H1 (cell line): ENCODE measurements around the gene IQGAP3. TPM values are rescaled to one million over a fixed set of nuclear protein-coding genes. Genes with fewer than 3 reads are reported as not detected.

Experiments
- CTCF ChIA-PET: fragments of 300-600 bp; sonication (Branson Sonifier 250); formaldehyde crosslinking; loops from one replicate; lab custom pipeline; 2021; ENCODE audit not compliant: partially characterized antibody; lab: Charles Lee
- POLR2A ChIA-PET: fragments of 300-600 bp; sonication (Branson Sonifier 250); formaldehyde crosslinking; loops from one replicate; lab custom pipeline; 2021; ENCODE audit warnings: inconsistent platforms; ENCODE audit not compliant: partially characterized antibody; lab: Charles Lee
- DNase-seq, 2 experiments: peaks; one replicate each; pipeline versions ENCODE4 v3.0.0 to v3.0.0-alpha.2; 2010 to 2022; ENCODE audit warnings: low spot score in 2 of 2, low read depth in 1 of 2, mixed read lengths in 1 of 2
- FAIRE-seq: peaks from 2 replicates; lab custom pipeline; 2011; peaks lifted over from hg19 to GRCh38; lab: Jason Lieb, UNC
- H2AFZ ChIP-seq: 2 replicates; pipeline ENCODE4 v1.8.1; 2012; ENCODE audit warnings: low read length, inconsistent platforms
- H2AK5ac ChIP-seq: 2 replicates; pipeline ENCODE4 v1.6.1; 2013; ENCODE audit warnings: low read depth, low read length
- H2BK120ac ChIP-seq: replicated peaks from 2 replicates; pipeline ENCODE3; 2013; ENCODE audit warnings: low read depth, low read length, inconsistent platforms
- H2BK12ac ChIP-seq: 2 replicates; pipeline ENCODE4 v1.6.1; 2013; ENCODE audit warnings: low read depth, low read length
- H2BK15ac ChIP-seq: 2 replicates; pipeline ENCODE4 v1.6.1; 2013; ENCODE audit warnings: low read length
- H2BK20ac ChIP-seq: 2 replicates; pipeline ENCODE4 v1.6.1; 2013; ENCODE audit warnings: low read length
- H2BK5ac ChIP-seq: 2 replicates; pipeline ENCODE4 v1.6.1; 2013; ENCODE audit warnings: low read depth, low read length
- H3K14ac ChIP-seq: 2 replicates; pipeline ENCODE4 v1.6.1; 2013; ENCODE audit warnings: inconsistent platforms; ENCODE audit not compliant: insufficient read length
- H3K18ac ChIP-seq: 2 replicates; pipeline ENCODE4 v1.6.1; 2013; ENCODE audit warnings: low read length; ENCODE audit errors: extremely low read depth
- H3K23ac ChIP-seq: 2 replicates; pipeline ENCODE4 v1.6.1; 2013; ENCODE audit warnings: inconsistent platforms; ENCODE audit not compliant: insufficient read length
- H3K23me2 ChIP-seq: 2 replicates; pipeline ENCODE4 v1.6.1; 2013; ENCODE audit warnings: low read depth, low read length
- H3K27ac ChIP-seq: 2 replicates; pipeline ENCODE4 v1.6.1; 2011; ENCODE audit warnings: low read depth, low read length, inconsistent platforms
- H3K27me3 ChIP-seq, 4 experiments: replicated peaks in 1 of 4; 1 replicate in 1 of 4; 2 replicates in 3 of 4; pipeline versions ENCODE4 v1.6.1 to v1.8.1; 2011 to 2013; ENCODE audit warnings: low read length in 3 of 4, mild to moderate bottlenecking in 3 of 4, inconsistent platforms in 2 of 4, mixed read lengths in 2 of 4, moderate library complexity in 1 of 4; ENCODE audit not compliant: control insufficient read depth in 3 of 4, insufficient read depth in 3 of 4; ENCODE audit errors: extremely low read depth in 1 of 4
- H3K36me3 ChIP-seq, 4 experiments: 2 replicates each; pipeline versions ENCODE4 v1.6.1 to v1.8.1; 2011 to 2013; ENCODE audit warnings: mild to moderate bottlenecking in 4 of 4, low read length in 3 of 4, moderate library complexity in 2 of 4, control low read depth in 1 of 4, inconsistent platforms in 1 of 4; ENCODE audit not compliant: insufficient read depth in 4 of 4, control insufficient read depth in 2 of 4
- H3K4ac ChIP-seq: replicated peaks from 2 replicates; pipeline ENCODE3; 2013; ENCODE audit warnings: low read length, low read depth, mixed read lengths, inconsistent platforms; ENCODE audit not compliant: insufficient read length
- H3K4me1 ChIP-seq, 4 experiments: replicated peaks in 1 of 4; 1 replicate in 1 of 4; 2 replicates in 3 of 4; pipeline versions ENCODE4 v1.6.1 to v1.8.1; 2011 to 2013; ENCODE audit warnings: low read length in 3 of 4, inconsistent platforms in 2 of 4, mixed read lengths in 1 of 4; ENCODE audit not compliant: insufficient read depth in 4 of 4, control insufficient read depth in 3 of 4
- H3K4me2 ChIP-seq, 2 experiments: 2 replicates each; pipeline versions ENCODE4 v1.6.1 to v1.8.1; 2011 to 2013; ENCODE audit warnings: low read depth in 2 of 2, low read length in 2 of 2, control low read depth in 1 of 2, inconsistent platforms in 1 of 2, mild to moderate bottlenecking in 1 of 2; ENCODE audit not compliant: insufficient read depth in 1 of 2
- H3K4me3 ChIP-seq, 4 experiments: fragments of 200-600, 300-600 bp in 1 of 4; sonication (generic), shearing (Covaris generic), sonication (Bioruptor Twin) in 1 of 4; 2 replicates each; pipeline versions ENCODE4 v1.5.1 to v1.8.1; 2011 to 2016; ENCODE audit warnings: low read length in 4 of 4, low read depth in 3 of 4, control low read depth in 2 of 4, inconsistent platforms in 2 of 4, mild to moderate bottlenecking in 2 of 4, mixed read lengths in 1 of 4, moderate library complexity in 1 of 4; ENCODE audit not compliant: insufficient read depth in 2 of 4; ENCODE audit errors: extremely low read depth in 1 of 4
- H3K56ac ChIP-seq: replicated peaks from 2 replicates; pipeline ENCODE3; 2013; ENCODE audit warnings: low read depth, mild to moderate bottlenecking, mixed read lengths, low read length, inconsistent platforms; ENCODE audit not compliant: insufficient read length
- H3K79me1 ChIP-seq: 2 replicates; pipeline ENCODE4 v1.6.1; 2013; ENCODE audit warnings: low read depth, low read length, control low read depth
- H3K79me2 ChIP-seq, 2 experiments: 2 replicates each; pipeline versions ENCODE4 v1.6.1 to v1.8.1; 2012 to 2013; ENCODE audit warnings: low read length in 2 of 2, mild to moderate bottlenecking in 2 of 2, inconsistent platforms in 1 of 2; ENCODE audit not compliant: insufficient read depth in 2 of 2, control insufficient read depth in 1 of 2
- H3K9ac ChIP-seq, 4 experiments: replicated peaks in 1 of 4; 1 replicate in 1 of 4; 2 replicates in 3 of 4; pipeline versions ENCODE4 v1.6.1 to v1.8.1; 2011 to 2013; ENCODE audit warnings: low read depth in 3 of 4, low read length in 3 of 4, control low read depth in 2 of 4, mild to moderate bottlenecking in 2 of 4, moderate library complexity in 2 of 4, inconsistent platforms in 1 of 4; ENCODE audit errors: extremely low read depth in 1 of 4
- H3K9me3 ChIP-seq, 2 experiments: 2 replicates each; pipeline versions ENCODE4 v1.6.1 to v1.8.1; 2012 to 2013; ENCODE audit warnings: mild to moderate bottlenecking in 2 of 2, moderate library complexity in 2 of 2, control low read depth in 1 of 2, inconsistent platforms in 1 of 2, low read depth in 1 of 2, low read length in 1 of 2, mixed read lengths in 1 of 2; ENCODE audit not compliant: insufficient read depth in 2 of 2
- H4K20me1 ChIP-seq, 2 experiments: replicated peaks in 1 of 2; 2 replicates each; pipeline versions ENCODE3 to v1.8.1; 2011 to 2013; ENCODE audit warnings: inconsistent platforms in 2 of 2, low read length in 2 of 2, mild to moderate bottlenecking in 1 of 2; ENCODE audit not compliant: insufficient read depth in 2 of 2, control insufficient read depth in 1 of 2
- H4K5ac ChIP-seq: 2 replicates; pipeline ENCODE4 v1.6.1; 2013; ENCODE audit warnings: low read length, low read depth, mixed read lengths, inconsistent platforms; ENCODE audit not compliant: insufficient read length
- H4K8ac ChIP-seq: 2 replicates; pipeline ENCODE4 v1.8.0; 2013; ENCODE audit warnings: mild to moderate bottlenecking, moderate library complexity, low read length, inconsistent platforms; ENCODE audit not compliant: insufficient read depth; ENCODE audit errors: extremely low read depth
- H4K91ac ChIP-seq: replicated peaks from 2 replicates; pipeline ENCODE3; 2013; ENCODE audit warnings: low read length, mixed read lengths, inconsistent platforms; ENCODE audit not compliant: insufficient read length
- CTBP2 ChIP-seq: IDR thresholded peaks from 2 replicates; pipeline ENCODE4 v1.7.0; 2011; ENCODE audit warnings: borderline replicate concordance, mild to moderate bottlenecking, moderate library complexity, mixed read lengths, low read length; ENCODE audit not compliant: insufficient read depth, insufficient read length
- JUN ChIP-seq: IDR thresholded peaks from 2 replicates; pipeline ENCODE4 v1.6.1; 2011; ENCODE audit warnings: low read depth, mild to moderate bottlenecking, improper control_type of control experiment, low read length
- PHF8 ChIP-seq: fragments of 200-600 bp; sonication (generic); conservative IDR thresholded peaks from 2 replicates; pipeline ENCODE4 v1.7.1; 2012; ENCODE audit warnings: low read depth, mild to moderate bottlenecking, inconsistent platforms, low read length, moderate library complexity
- POLR2A ChIP-seq, 2 experiments: IDR thresholded peaks; 1 replicate in 1 of 2; 2 replicates in 1 of 2; pipeline ENCODE4 v1.6.1; 2011; ENCODE audit warnings: low read depth in 2 of 2, low read length in 2 of 2, mild to moderate bottlenecking in 2 of 2; ENCODE audit errors: control extremely low read depth in 1 of 2
- SAP30 ChIP-seq: fragments of 300-600 bp; sonication (generic); IDR thresholded peaks from 2 replicates; pipeline ENCODE4 v1.7.1; 2012; ENCODE audit warnings: low read length, moderate library complexity, mild to moderate bottlenecking, inconsistent platforms; ENCODE audit not compliant: insufficient read depth, insufficient replicate concordance
- SIN3A ChIP-seq, 2 experiments: IDR thresholded peaks in 1 of 2; conservative IDR thresholded peaks in 1 of 2; 2 replicates each; pipeline ENCODE4 v1.6.1; 2011 to 2012; ENCODE audit warnings: low read length in 2 of 2, improper control_type of control experiment in 1 of 2, low read depth in 1 of 2, mild to moderate bottlenecking in 1 of 2
- SIRT6 ChIP-seq: IDR thresholded peaks from one replicate; pipeline ENCODE4 v1.7.1; 2012; ENCODE audit warnings: low read length, inconsistent platforms
- TEAD4 ChIP-seq: IDR thresholded peaks from 2 replicates; pipeline ENCODE4 v1.6.1; 2012; ENCODE audit warnings: low read depth, low read length, inconsistent platforms, mixed read lengths
- WGBS, 2 experiments: shearing (Covaris generic) in 1 of 2; methylation state at CpG; one replicate each; pipeline versions ENCODE4 v1.1.6 to v1.1.7; 2013 to 2015; ENCODE audit warnings: low lambda C conversion rate in 2 of 2, mixed read lengths in 2 of 2, inconsistent platforms in 1 of 2, low coverage in 1 of 2, missing lambda C conversion rate in 1 of 2; ENCODE audit not compliant: insufficient replicate concordance in 2 of 2, insufficient coverage in 1 of 2, insufficient read length in 1 of 2; ENCODE audit errors: extremely low coverage in 1 of 2, missing lambda C conversion rate in 1 of 2; 5-methylcytosine and 5-hydroxymethylcytosine counted together
- polyA plus RNA-seq, 7 experiments: library from polyadenylated mRNA; depleted of rRNA in 3 of 7; stranded (reverse) in 5 of 7; unstranded in 2 of 7; fragments of >200 nt in 5 of 7; fragments of 200-250 nt in 2 of 7; gene quantifications; 1 replicate in 5 of 7; 2 replicates in 1 of 7; 4 replicates in 1 of 7; pipeline versions ENCODE4 v1.2.1 to v1.2.3, GENCODE V29; 2011 to 2013; ENCODE audit warnings: missing spikeins in 2 of 7, mixed read lengths in 2 of 7
- total RNA-seq: library from RNA; stranded (reverse); fragmentation: NEBNext Ultra II Directional; extraction: Animal tissue kit (Norgen Biotek cat#: 25700); gene quantifications from 2 replicates; pipeline ENCODE4 v1.2.1, GENCODE V29; 2021

The IQGAP3 gene
- total and polyA plus RNA-seq, 2 of the 8 experiments (the other 6 are each of a cell fraction or from before 2014, with no cell fraction given), result 14.6 to 22.3 TPM

- DNase-seq, result no peak
- H2BK12ac ChIP-seq, result no peak overlapping the region
- H3K27ac ChIP-seq, result no peak overlapping the region
- no peaks in the 10 kb centered on the region for H3K4me1 ChIP-seq
- no peaks in the 10 kb centered on the region for H3K27me3 ChIP-seq
- no peak overlapping the region for H2BK15ac ChIP-seq
- H3K56ac ChIP-seq, result no peak overlapping the region
- no peak overlapping the region for H3K4ac ChIP-seq
- no peak overlapping the region for H4K91ac ChIP-seq
- ChIA-PET CTCF (interaction anchor here (0.6 to 3.7 kb wide), 3 partner anchors 73 to 153 kb away, joined by 5 to 9 read pairs (median 5); no protein-coding TSS in a partner anchor), POLR2A (interaction anchor here (1.2 to 1.3 kb wide), 2 partner anchors 9 to 30 kb away, joined by 3 read pairs; no protein-coding TSS in a partner anchor)
- TF ChIP-seq POLR2A (IDR thresholded peaks at IDR 0.05; ENCODE audit: control extremely low read depth in 1 of 2, low read depth in 2 of 2, low read length in 2 of 2), result no peak
- no peak for TF ChIP-seq SIRT6
- TF ChIP-seq JUN, result no peak
- TF ChIP-seq TEAD4, result no peak
- TF ChIP-seq CTBP2, result no peak
- TF ChIP-seq SAP30, result no peak
- TF ChIP-seq SIN3A (conservative IDR thresholded peaks at IDR 0.05 in 1 of 2, IDR thresholded peaks at IDR 0.05 in 1 of 2; ENCODE audit: low read depth in 1 of 2, low read length in 2 of 2), result no peak
- TF ChIP-seq PHF8, result no peak
- H4K8ac ChIP-seq, result no peak overlapping the region
- H3K4me3 ChIP-seq, result no peak overlapping the region
- no peaks in the 10 kb centered on the region for H3K79me2 ChIP-seq
- H3K23me2 ChIP-seq, result no peaks in the 10 kb centered on the region
- no peak for FAIRE-seq
- H3K36me3 ChIP-seq, result peaks cover 13 to 34% (median 27%) of the 10 kb centered on the region in 4 experiments; a peak in 7 of 8 replicates
- no peaks in the 10 kb centered on the region for H3K9me3 ChIP-seq
- H2AK5ac ChIP-seq, result no peak overlapping the region
- no peak overlapping the region for H2BK120ac ChIP-seq
- H3K23ac ChIP-seq, result no peak overlapping the region
- no peak overlapping the region for H2AFZ ChIP-seq
- no peak overlapping the region for H2BK20ac ChIP-seq
- no peak overlapping the region for H3K14ac ChIP-seq
- H4K5ac ChIP-seq, result no peak overlapping the region
- no peak overlapping the region for H3K18ac ChIP-seq
- H2BK5ac ChIP-seq, result no peak overlapping the region
- H3K4me2 ChIP-seq, result no peak overlapping the region
- H3K9ac ChIP-seq, result no peak overlapping the region
- peaks cover 0 to 1% of the 10 kb centered on the region in 2 experiments for H4K20me1 ChIP-seq
- H3K79me1 ChIP-seq, result no peaks in the 10 kb centered on the region
- WGBS, 2 experiments, result 89% methylated on average over 10 of the region's 10 CpGs; no CpG with 5 or more reads in 1 of the 2 experiments
These were observed 33.5 kb downstream of the IQGAP3 start for GRCh38 chr1:156538711-156539440.
